Hematopoietic multipotent progenitor cell treated with erythropoietin and hydrocortisone succinate and interleukin-3 and kit ligand, for 17 days (in vitro differentiated cells): ENCODE measurements around the gene ABCA9.
"Not testable (repeated sequence)": the region's sequence is repeated elsewhere in the genome, so short reads cannot be mapped to it uniquely, and the experiment has no call there.

Experiments
- DNase-seq: peaks from one replicate; pipeline ENCODE4 v3.0.0-alpha.2; 2015; ENCODE audit warnings: low spot score

ABCA9 gene

DNA sequence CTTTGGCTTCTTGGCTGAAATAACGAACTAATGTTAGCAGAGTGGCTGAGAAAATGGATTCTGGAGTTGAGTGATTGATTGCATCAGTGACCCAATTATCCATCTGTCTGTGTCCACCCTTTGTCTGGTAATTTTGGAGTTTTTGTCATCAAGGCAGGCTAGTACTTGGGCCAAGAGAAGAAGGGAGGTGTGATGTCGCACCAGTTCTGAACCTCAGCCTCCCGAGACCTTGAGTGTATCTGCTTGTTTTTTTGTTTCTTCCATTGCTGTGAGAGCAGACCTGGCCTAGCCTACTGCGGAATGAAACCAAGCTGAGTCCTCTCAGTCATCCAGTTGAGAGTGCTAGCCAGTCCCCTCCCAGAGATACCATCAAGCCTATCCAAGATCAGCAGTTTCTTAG lies 110.0 kb downstream of the ABCA9 start:
- no peak for DNase-seq

DNA sequence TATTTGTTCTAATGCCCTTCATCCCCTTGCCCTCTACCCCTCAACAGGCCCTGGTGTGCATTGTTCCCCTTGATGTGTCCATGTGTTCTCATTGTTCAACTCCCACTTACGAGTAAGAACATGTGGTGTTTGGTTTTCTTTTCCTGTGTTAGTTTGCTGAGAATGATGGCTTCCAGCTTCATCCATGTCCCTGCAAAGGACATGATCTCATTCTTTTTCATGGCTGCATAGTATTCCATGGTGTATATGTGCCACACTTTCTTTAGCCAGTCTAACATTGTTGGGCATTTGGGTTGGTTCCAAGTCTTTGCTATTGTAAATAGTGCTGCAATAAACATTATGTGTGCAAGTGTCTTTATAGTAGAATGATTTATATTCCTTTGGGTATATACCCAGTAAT lies 112.9 kb downstream of the ABCA9 start:
- not testable (repeated sequence) for DNase-seq

DNA sequence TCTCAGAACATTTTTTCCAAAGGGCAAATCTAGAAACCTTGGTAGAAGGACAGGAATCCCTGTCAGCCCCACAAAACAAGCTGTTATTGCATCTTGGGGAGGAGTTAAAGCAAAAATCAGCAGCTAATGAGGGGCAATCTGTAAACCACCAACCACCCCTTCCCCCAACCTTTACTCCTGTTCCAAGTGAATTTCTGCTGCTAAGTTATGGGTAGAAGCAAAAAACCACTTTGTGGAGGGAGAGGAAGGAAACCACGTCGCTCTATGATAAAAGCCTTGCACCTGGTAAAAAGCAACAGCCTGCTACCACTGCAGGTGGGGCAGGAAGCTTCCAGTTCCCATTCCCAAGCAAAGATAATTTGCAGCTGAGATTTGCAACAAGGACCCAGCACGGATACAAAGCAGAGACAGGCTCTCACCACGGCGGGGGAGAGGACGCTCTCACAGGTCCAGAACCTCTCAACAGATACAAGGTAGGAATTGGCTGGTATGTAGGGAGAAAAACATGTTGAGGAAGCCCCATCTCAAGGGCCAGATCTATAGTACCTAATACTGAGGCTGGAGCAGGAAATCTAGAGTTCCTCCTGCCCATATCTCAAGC lies 116.2 kb downstream of the ABCA9 start:
- no peak for DNase-seq

DNA sequence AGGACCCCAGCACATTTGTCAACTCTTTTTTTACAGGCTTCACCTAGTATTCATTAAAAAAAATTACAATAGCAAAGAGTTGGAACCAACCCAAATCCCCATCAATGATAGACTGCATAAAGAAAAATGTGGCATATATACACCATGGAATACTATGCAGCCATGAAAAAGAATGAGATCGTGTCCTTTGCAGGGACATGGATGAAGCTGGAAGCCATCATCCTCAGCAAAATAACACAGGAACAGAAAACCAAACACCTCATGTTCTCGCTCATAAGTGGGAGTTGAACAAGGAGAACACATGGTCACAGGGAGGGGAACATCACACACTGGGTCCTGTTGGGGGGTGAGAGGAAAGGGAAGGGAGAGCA lies 116.9 kb downstream of the ABCA9 start:
- DNase-seq = not testable (repeated sequence)

DNA sequence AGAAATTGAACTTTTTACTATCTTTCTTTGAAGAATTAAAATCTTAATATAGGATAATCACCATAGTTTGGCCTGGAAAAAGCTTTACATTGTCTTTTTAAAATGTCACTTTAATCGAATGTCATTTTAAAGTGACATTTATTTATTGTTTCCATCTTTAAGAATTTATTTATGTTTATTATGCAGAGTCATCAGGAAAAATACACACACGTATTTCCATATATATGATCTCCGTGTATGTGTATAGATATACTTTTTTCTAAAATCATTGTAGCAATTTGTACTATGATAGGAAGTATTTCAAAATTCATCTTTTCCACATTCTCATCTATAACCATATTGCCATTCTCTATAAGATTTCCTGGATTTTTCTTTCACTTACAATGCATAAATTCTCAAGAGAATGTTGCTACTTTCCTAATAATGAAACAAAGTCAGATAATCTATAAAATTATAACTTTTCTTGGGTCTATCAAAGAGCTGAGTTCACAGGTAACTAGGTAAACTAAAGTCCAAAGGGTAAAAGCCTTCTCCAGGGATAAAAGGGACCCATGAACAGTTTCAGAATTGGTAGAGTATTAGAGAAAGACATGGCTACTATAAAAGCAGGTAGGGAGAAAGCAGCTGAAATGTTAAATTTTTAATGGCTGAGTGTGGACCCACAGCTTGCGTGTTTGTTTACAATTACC lies 117.5 kb downstream of the ABCA9 start:
- no peak for DNase-seq

DNA sequence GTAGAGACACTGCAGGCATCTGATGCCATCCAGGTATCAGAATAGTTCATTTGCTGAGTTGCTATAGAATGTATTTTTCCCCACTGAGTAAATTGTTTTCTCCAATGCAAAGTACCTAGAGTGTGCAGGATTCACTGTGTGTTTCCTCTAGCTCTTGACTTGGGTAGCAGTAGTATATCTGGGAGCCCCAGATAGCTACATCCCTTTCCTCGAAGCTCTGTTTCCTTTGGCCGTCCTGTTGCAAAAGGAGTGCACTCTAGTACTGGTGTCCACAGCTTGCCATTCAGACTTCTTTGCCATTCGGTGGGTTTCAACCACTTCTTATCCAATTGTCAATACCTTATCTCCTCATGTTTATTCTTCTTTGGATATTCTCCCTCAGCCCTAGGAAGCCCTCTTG lies 118.3 kb downstream of the ABCA9 start:
- DNase-seq = no peak

DNA sequence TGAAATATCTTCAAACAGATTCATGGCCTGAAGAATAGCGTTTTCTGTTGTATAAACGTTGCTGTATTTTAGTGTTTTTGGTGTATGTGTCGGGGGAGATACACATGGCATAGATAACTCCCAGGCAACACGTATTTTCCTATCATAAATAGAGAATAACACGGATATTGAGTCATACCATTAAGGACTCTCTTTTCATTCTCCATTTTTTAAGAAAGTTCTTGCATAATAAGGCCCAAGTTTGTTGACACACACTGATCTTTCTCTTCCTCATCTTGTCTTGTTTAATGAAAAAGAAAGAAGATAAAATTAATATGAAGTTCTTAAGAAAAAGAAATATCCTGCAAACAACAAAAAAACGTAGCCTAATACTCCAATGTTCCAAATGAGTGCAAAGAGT lies 119.0 kb downstream of the ABCA9 start:
- DNase-seq = no peak

DNA sequence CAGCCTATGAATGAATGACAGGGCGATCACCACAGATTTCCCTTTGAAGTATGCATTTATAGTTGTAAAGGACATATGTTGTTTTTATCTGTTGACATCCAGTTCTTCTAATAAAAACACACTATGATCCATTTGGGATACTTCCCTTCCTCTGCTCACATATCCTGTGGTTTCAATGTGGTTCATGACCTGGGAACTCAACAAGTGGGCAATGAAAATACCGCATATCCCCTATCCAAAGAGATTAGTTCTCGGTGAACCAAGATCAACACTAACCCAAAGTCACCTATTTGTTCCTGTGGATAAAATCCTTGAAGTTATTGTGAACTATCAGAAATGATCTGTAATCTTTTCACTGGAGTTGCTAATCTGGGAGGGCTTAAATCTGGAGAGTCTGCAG lies 121.5 kb downstream of the ABCA9 start:
- no peak for DNase-seq

DNA sequence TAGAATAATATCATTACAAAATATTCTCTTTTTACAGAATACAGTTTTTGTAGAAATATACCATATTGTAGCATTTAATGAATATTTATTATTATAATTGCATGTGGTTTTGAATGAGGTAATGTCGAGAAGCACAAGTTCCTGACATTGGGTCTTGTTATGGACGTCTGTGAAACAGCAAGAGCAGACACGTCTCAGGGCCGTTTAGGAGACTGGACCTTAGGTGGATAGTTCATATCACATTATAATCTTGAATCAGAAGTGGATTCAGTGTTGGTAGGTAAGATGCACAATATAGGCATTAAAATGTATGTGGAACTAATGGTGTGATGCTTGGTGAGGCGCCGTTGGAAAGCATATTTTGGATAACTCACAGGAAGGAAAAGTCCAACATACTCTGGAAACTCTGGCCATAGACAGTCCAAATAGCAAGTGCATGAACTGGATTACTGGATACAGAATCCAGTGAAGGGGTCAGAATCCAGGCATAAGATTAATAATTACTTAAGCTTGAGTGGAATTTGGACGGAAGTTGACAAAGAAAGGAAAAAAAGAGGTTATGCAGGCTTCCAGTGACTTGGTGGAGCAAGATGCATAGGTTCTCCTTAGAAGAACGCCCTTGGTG lies 122.7 kb downstream of the ABCA9 start:
- DNase-seq = no peak

DNA sequence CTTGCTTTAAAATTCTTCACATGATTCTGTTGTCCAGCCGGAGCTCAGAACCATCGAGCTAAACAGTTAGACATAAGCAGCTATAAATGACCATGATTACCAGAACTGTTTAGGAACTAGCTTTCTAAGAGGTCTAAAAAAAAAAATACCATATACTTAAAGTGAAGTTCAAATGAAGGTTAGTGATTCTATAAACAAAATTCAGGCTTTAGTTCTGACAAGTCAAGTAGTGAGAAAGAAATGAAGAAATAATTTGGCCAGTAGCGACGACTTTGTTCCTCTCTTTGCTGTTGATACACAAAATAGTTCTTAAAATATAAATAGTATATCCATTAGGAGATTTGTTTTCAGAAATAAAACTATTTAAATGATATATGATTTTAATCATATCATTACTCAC lies 133.2 kb downstream of the ABCA9 start:
- no peak for DNase-seq

DNA sequence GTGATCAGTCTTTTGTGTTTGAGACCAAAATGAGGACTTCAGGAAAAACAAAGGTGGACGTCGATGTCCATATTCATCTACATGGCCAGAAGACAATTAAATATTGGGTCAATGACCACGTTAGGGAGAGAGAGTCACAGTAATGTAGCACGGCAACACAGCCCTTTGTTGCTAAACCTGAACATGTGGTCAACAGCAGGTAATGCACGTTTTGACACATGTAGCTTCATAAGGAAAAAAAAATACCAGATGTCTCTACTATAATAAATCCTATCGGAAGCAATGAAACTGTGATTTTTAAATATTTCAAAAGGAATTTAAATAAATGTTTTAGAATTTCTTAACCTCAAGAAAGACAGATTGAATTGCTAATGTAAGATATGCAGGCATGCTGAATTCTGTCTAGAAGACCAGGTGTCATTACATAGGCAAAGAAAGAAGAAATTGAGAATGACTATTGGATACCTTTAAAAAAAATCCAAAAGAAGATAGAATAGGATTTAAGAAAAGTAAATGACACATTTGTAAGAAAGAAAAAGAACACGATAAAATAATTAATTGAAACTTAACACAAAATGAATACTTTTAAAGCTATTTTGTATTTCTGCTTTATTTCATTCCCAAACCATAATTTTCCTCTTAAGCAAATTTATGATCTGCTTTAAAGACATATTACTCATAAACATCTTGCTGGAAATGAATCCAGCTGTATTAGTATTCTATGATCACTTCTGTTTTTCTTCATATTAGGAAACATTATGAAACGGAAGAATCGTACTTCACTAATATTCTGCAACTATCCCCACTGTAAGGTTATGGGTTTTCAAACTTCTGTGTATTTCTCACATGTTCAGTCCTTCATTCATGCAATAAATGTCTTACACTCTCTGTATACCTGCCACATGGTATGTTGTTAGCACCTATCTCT lies 135.7 kb downstream of the ABCA9 start:
- no peak for DNase-seq
